Tongue (tissue), 2 donors: ENCODE results near the gene CCL23. TPM values are rescaled to one million over a fixed set of nuclear protein-coding genes. Genes with fewer than 3 reads are reported as not detected.
"Not testable (repeated sequence)": the region's sequence is repeated elsewhere in the genome, so short reads cannot be mapped to it uniquely, and the experiment has no call there.

Source experiments
- DNase-seq: peaks from one replicate; pipeline ENCODE4 v3.0.0-alpha.2; 2015
- total RNA-seq: library from RNA; depleted of rRNA; stranded (reverse); fragments of >200 nt; gene quantifications from one replicate; pipeline ENCODE4 v1.2.3, GENCODE V29; 2014

The CCL23 gene
- total RNA-seq, 1 donor from 2014 or later: not detected

GRCh38 chr17:36002631-36003030 is 15.1 kb downstream of the CCL23 start:
- DNase-seq: no peak

DNA sequence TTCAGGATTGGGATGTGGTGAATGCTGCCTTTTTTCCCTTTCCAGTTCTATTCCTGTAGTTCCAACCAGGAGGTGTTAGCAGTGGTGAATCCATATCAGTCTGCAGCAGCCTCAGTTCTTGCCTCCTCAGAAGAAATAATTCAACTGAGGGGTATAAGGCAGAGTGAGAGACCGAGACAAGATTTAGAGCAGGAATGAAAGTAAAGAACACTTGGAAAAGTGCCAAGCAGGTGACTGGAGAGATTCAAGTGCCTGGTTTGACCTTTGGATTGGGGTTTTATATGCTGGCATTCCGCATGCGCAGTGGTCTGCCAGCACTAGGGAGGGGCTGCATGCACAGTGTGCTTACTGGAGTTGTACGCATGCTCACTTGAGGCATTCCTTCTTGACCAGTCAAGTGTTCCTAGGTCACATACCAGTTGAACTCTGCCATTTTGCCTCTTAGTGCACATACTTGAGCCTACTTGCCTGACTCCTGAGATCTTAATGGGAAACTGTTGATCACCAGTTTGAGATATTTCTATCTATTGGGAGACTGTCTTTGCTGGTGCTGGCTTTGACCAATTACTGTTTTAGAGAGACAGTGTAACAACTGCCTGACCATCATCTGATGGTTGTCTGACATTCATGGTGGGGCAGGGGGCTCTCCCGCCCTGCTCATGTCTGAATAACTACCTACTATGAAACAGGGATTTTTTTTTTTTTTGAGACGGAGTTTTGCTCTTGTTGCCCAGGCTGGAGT is 15.7 kb downstream of the CCL23 start:
- no peak for DNase-seq

GRCh38 chr17:36001110-36001771 is 16.5 kb downstream of the CCL23 start, which contains the start of gene CCL15:
Gene CCL15, minus strand, starts transcription at chr17:36001553. Its CDS starts 61 bp downstream, at chr17:36001492.
- no peak for DNase-seq

GRCh38 chr17:36000732-36001109 is 17.1 kb downstream of the CCL23 start:
- DNase-seq: no peak

DNA sequence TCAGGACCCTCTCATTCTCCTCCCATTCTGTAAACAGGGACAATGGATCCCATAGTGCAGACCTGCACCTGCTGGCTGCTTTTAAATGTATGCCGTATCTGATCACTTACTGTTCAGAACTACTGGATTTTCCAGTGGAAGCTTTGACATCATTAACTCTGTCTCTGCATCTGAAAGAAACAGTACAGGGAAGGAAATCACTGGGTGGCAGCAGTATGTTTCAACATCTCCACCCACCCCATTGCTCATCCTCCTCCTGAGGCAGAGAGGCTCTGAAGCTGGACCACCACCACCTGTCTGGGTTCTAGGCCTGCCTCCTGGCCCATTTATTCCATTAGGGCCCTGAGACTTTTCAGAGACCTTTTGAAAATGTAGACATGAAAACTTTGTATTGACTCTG is 19.0 kb downstream of the CCL23 start:
- no peak for DNase-seq

DNA sequence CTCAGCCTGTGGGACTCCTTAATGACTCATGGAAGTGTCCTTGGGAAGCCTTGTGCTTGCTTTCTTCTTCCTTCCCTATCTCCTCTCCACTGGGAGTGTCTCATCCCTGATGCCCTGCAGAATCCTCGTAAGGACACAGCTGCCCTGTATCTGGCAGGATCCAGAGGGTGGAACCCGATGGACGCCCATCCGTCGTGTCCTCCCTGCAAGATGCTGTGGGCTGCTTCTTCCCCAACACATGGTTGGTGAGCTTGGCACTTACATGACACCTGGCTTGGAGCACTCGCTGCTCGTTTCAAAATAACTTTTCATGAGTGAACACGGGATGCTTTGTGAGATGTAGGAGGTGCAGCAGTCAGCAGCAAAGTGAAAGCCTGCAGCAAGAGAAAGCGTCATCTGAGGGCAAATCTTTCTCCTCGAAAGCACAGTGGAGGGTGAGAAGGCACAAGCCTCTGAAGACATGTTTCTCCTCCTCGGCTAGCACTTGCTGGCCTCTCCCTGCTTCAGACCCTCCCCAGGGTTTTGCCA is 19.7 kb downstream of the CCL23 start:
- no peak for DNase-seq

- DNase-seq: not testable (repeated sequence)
Measured at GRCh38 chr17:35995346-35995745, 22.4 kb downstream of the CCL23 start.

- no peak for DNase-seq
Measured at GRCh38 chr17:35991075-35991474, 26.7 kb downstream of the CCL23 start.

- DNase-seq: no peak
Measured at GRCh38 chr17:35988164-35988563, 29.6 kb downstream of the CCL23 start.

DNA sequence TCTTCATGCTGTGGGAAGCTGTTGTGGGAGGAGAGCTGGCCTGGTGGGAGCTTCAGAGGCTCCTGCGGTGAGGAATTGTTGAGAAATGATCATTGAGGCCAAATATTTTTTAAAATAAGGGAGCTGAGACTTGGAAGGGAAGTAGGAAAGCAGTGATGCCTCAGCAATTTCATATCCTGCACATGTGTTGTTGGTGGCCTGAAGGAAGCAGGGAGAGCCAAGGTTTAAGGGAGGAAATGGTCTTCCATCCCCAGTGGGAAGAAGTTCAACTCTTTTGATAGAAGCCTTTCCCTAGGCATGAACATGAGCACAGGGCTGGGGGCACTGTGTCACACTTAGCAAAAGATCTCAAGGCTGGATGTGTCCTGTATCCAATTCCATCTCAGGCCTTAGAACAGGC is 31.1 kb downstream of the CCL23 start, which contains the start of gene CCL14:
Gene CCL14 (minus strand): TSS at position 87 of the 400 bp plus-strand sequence. CDS start 80 bp downstream, at position 7.
- no peak for DNase-seq

GRCh38 chr17:35984140-35984539 is 33.6 kb downstream of the CCL23 start:
- no peak for DNase-seq

GRCh38 chr17:35982409-35983191 is 35.2 kb downstream of the CCL23 start:
- DNase-seq: no peak

- DNase-seq: no peak
Measured at GRCh38 chr17:35981908-35982330, 35.9 kb downstream of the CCL23 start.

DNA sequence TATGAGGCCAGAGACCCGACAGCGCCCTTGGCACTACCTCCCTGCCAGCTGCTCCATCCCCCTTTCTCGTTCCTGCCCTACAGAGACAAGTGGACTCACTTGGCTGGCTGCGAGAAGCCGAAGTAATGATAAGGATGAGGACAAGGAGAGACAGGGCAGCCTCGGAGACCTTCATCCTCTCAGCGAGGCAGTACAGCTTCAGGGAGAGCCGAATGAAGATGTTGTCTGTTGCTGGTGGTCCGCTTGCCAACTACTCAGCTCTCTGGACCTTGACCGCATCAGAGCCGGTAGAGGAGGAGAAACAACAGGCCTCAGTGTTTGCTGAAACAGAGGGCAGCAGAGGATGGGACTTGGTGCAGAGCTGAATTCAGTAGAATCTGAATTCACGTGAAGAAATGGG is 36.5 kb downstream of the CCL23 start, which contains the start of gene CCL16:
Gene CCL16 (minus strand): TSS at position 252 of the 400 bp plus-strand sequence. CDS start 77 bp downstream, at position 175.
- no peak for DNase-seq

DNA sequence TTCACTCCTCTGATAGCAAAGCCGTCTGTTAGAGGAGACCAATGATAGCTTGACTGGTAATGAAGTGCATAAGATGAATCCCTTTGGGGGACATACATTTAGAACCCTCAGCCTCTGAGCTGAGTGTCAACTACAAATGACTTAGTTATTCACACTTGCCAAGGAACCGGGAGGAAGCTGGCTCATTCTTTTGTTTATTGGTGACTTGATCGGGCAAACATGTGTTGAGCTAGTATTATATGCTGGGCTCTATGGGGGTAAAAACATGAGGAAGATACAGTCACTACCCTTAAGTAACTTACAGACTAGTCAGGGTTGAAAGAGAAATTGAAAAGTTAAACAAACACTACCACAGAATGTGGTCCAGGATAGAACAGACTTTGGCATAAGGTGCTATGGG is 39.4 kb downstream of the CCL23 start:
- DNase-seq: no peak

DNA sequence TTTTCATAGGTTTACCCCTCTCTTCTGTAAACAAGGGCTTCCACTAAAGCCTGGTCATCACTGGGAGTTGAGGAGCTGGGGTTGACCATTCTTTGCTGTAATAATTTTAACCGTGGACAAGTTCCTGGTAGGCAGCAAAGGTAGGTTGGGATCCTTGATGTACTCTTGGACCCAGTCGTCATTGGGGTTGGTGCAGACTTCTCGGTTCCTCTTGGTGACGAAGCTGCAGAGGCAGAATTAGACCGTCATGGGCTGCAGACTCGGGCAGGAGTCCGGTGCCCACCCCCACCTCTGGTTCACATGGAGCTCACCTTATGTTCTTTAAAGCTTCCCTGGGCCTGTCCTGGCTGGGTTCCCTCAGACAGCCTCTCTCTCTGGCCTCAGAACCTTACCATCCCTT is 40.3 kb downstream of the CCL23 start:
- DNase-seq: no peak

DNA sequence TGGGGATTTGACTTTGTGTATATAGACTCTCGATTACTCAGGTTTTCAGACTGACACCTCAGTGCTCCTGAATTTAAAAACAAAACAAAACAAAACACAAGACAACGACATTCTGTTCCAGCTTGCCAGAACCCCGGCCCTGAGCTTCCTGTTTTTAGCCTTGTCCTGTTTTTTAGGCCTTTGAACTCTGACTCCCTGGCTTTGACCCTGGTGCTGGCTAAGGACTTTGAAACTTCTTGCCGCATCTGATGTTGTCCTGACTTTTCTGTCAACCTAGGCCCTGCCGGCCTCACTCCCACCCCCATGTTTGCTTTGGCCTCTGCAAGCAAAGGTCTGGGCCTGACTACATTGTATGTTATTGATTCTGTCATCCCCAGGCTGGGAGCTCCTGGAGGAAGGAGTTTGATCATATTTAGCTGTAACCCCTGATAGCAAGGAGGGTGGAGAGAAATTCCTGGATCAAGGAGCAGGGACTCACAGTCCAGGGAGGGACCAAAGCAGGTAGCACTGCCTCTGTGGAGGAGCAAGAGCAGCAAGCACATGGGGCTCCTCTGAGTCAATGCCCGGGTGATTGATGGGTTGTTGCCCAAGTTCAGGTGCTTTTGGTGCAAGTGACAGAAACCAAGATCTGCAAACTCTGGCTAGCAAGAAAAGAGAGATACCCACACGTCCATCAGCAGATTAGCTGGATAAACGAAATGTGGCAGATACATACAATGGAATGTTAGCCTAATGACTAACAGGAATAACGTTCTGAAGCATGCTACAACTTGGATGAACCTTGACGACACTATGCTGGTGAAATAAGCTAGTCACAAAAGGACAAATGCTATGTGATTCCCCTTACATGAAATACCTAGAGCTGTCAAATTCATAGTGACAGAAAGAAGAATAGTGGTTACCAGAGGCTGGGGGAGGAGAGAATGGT is 44.2 kb downstream of the CCL23 start:
- no peak for DNase-seq

GRCh38 chr17:35972945-35973332 is 44.8 kb downstream of the CCL23 start:
- no peak for DNase-seq

- no peak for DNase-seq
Measured at GRCh38 chr17:35972535-35972934, 45.2 kb downstream of the CCL23 start.

DNA sequence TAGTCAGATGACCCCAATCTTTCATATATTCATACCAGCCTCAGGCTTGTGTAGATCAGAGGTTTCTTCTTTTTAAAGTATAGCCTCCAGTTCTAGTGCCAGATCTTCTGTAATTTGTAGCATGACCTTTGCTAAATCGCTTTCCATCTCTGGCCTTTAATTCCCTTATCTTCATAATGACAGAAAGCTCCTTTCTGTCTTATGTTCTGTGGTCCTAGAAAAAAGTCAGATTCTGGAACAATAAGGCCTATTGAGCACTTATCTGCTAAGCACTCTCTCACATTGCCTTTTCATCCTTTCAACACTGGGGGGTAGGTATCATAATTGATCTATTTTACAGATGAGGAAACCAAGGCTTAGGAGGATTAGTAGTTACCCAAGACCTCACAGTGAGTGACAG is 45.7 kb downstream of the CCL23 start:
- no peak for DNase-seq
